Mesenchymal stem cell (in vitro differentiated cells and primary cell): Measurements from ENCODE around the gene PCNX2.

Experiments used
- DNase-seq: peaks from one replicate; pipeline ENCODE4 v3.0.0-alpha.2; 2013
- H2AFZ ChIP-seq: one replicate; pipeline ENCODE4 v1.6.1; 2013; ENCODE audit warnings: low read depth, mild to moderate bottlenecking, control low read depth, inconsistent platforms, low read length, moderate library complexity
- H2AK5ac ChIP-seq: 2 replicates; pipeline ENCODE4 v1.6.1; 2013; ENCODE audit warnings: low read length, moderate library complexity, mild to moderate bottlenecking, inconsistent platforms; ENCODE audit not compliant: severe bottlenecking
- H2BK120ac ChIP-seq: one replicate; pipeline ENCODE4 v1.6.1; 2013; ENCODE audit warnings: low read depth, mild to moderate bottlenecking, inconsistent platforms, low read length, moderate library complexity
- H2BK12ac ChIP-seq, 2 experiments: one replicate each; pipeline ENCODE4 v1.6.1; 2013; ENCODE audit warnings: inconsistent platforms in 2 of 2, low read length in 2 of 2, mild to moderate bottlenecking in 2 of 2, moderate library complexity in 2 of 2, control low read depth in 1 of 2
- H2BK15ac ChIP-seq: one replicate; pipeline ENCODE4 v1.6.1; 2013; ENCODE audit warnings: mild to moderate bottlenecking, low read depth, inconsistent platforms; ENCODE audit not compliant: poor library complexity, severe bottlenecking
- H2BK5ac ChIP-seq: 2 replicates; pipeline ENCODE4 v1.6.1; 2013; ENCODE audit warnings: low read depth, mild to moderate bottlenecking, low read length, control low read depth, inconsistent platforms; ENCODE audit not compliant: poor library complexity, severe bottlenecking
- H3K14ac ChIP-seq, 2 experiments: one replicate each; pipeline ENCODE4 v1.6.1; 2013; ENCODE audit warnings: inconsistent platforms in 2 of 2, low read length in 2 of 2, control low read depth in 1 of 2, mild to moderate bottlenecking in 1 of 2, moderate library complexity in 1 of 2
- H3K18ac ChIP-seq, 2 experiments: one replicate each; pipeline ENCODE4 v1.6.1; 2013; ENCODE audit warnings: inconsistent platforms in 2 of 2, low read length in 2 of 2, control low read depth in 1 of 2, low read depth in 1 of 2, mild to moderate bottlenecking in 1 of 2
- H3K23ac ChIP-seq, 2 experiments: one replicate each; pipeline ENCODE4 v1.6.1; 2013; ENCODE audit warnings: inconsistent platforms in 2 of 2, low read length in 2 of 2, mild to moderate bottlenecking in 2 of 2, moderate library complexity in 2 of 2, control low read depth in 1 of 2
- H3K27ac ChIP-seq: 2 replicates; pipeline ENCODE4 v1.5.1; 2013; ENCODE audit warnings: mild to moderate bottlenecking, moderate library complexity, low read length, control low read depth, inconsistent platforms; ENCODE audit not compliant: poor library complexity, severe bottlenecking
- H3K27me3 ChIP-seq, 2 experiments: 2 replicates each; pipeline versions ENCODE4 v1.6.1 to v1.7.0; 2013; ENCODE audit warnings: low read length in 2 of 2, mild to moderate bottlenecking in 2 of 2, moderate library complexity in 2 of 2, control low read depth in 1 of 2, inconsistent platforms in 1 of 2; ENCODE audit not compliant: control insufficient read depth in 1 of 2, insufficient read depth in 1 of 2
- H3K36me3 ChIP-seq, 2 experiments: 2 replicates each; pipeline versions ENCODE4 v1.6.1 to v1.7.0; 2013; ENCODE audit warnings: low read length in 2 of 2, control low read depth in 1 of 2, inconsistent platforms in 1 of 2, low read depth in 1 of 2, mild to moderate bottlenecking in 1 of 2; ENCODE audit not compliant: insufficient read depth in 2 of 2, control insufficient read depth in 1 of 2
- H3K4ac ChIP-seq, 2 experiments: one replicate each; pipeline ENCODE4 v1.6.1; 2013; ENCODE audit warnings: inconsistent platforms in 2 of 2, low read length in 2 of 2, mild to moderate bottlenecking in 2 of 2, moderate library complexity in 2 of 2, control low read depth in 1 of 2, low read depth in 1 of 2
- H3K4me1 ChIP-seq: 2 replicates; pipeline ENCODE4 v1.6.1; 2013; ENCODE audit warnings: low read depth, low read length, control low read depth; ENCODE audit not compliant: control insufficient read depth, insufficient read depth
- H3K4me2 ChIP-seq: 2 replicates; pipeline ENCODE4 v1.6.1; 2013; ENCODE audit warnings: low read length, mild to moderate bottlenecking, inconsistent platforms; ENCODE audit not compliant: poor library complexity, severe bottlenecking
- H3K4me3 ChIP-seq, 2 experiments: 2 replicates each; pipeline versions ENCODE4 v1.5.1 to v1.7.0; 2013; ENCODE audit warnings: low read length in 2 of 2, mild to moderate bottlenecking in 2 of 2, control low read depth in 1 of 2, low read depth in 1 of 2; ENCODE audit not compliant: insufficient read depth in 1 of 2
- H3K79me1 ChIP-seq: replicated peaks from 2 replicates; pipeline ENCODE4 v1.6.1; 2013; ENCODE audit warnings: mild to moderate bottlenecking, control low read depth, low read length, inconsistent platforms; ENCODE audit not compliant: poor library complexity, severe bottlenecking
- H3K9ac ChIP-seq: 2 replicates; pipeline ENCODE4 v1.7.0; 2013; ENCODE audit warnings: mild to moderate bottlenecking, low read length, moderate library complexity
- H3K9me3 ChIP-seq: 2 replicates; pipeline ENCODE4 v1.7.0; 2013; ENCODE audit warnings: mild to moderate bottlenecking, low read length; ENCODE audit not compliant: control insufficient read depth
- H4K8ac ChIP-seq: one replicate; pipeline ENCODE4 v1.6.1; 2013; ENCODE audit warnings: inconsistent platforms, mild to moderate bottlenecking, low read length, moderate library complexity
- H4K91ac ChIP-seq: one replicate; pipeline ENCODE4 v1.6.1; 2013; ENCODE audit warnings: mild to moderate bottlenecking, low read length, inconsistent platforms
- WGBS: methylation state at CpG from one replicate; pipeline ENCODE4 v1.1.7; 2013; ENCODE audit warnings: mixed read lengths; 5-methylcytosine and 5-hydroxymethylcytosine counted together

The PCNX2 gene

GRCh38 chr1:233336554-233337456 is 41.3 kb upstream of the PCNX2 start:
- Histone ChIP-seq H3K27ac (no peak overlapping the region), H4K91ac (no peak overlapping the region), H3K4ac (no peak overlapping the region), H3K27me3 (peaks cover 0 to 12% of the 10 kb centered on the region in 2 experiments), H4K8ac (no peak overlapping the region), H3K36me3 (peaks cover 0 to 3% of the 10 kb centered on the region in 2 experiments), H3K79me1 (peaks cover 34% of the 10 kb centered on the region), H2BK5ac (no peak overlapping the region), H2BK12ac (no peak overlapping the region), H2AFZ (no peak overlapping the region), H2BK120ac (no peak overlapping the region), H3K9me3 (no peaks in the 10 kb centered on the region), H3K18ac (no peak overlapping the region), H3K4me3 (no peak overlapping the region), H3K23ac (no peak overlapping the region), H3K4me2 (no peak overlapping the region), H3K4me1 (no peaks in the 10 kb centered on the region), H2AK5ac (no peak overlapping the region), H3K9ac (no peak overlapping the region), H2BK15ac (no peak overlapping the region), H3K14ac (no peak overlapping the region)
- 82% methylated on average over 5 of the region's 5 CpGs for WGBS
- DNase-seq: no peak

DNA sequence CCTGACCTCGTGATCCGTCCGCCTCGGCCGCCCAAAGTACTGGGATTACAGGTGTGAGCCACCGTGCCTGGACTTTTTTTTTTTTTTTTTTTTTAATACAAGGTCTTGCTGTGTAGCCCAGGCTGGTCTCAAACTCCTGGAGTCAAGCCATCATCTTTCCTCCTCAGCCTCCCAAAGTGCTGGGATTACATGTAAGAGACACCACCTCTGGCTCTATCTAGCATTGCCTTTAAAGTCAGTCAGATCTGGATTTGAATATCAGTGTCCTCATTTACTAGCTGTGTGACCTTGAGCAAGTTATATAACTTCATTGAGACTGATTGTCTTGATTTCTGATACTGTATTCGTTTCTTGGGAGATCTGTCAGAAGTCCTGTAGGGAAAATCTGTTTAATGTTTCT is 38.6 kb upstream of the PCNX2 start:
- Histone ChIP-seq H3K14ac (no peak overlapping the region), H4K8ac (no peak overlapping the region), H3K9me3 (no peaks in the 10 kb centered on the region), H3K9ac (no peak overlapping the region), H3K18ac (no peak overlapping the region), H2BK5ac (no peak overlapping the region), H3K36me3 (peaks cover 0 to 3% of the 10 kb centered on the region in 2 experiments), H3K27me3 (peaks cover 0 to 16% of the 10 kb centered on the region in 2 experiments), H3K4ac (no peak overlapping the region), H3K4me2 (no peak overlapping the region), H3K27ac (no peak overlapping the region), H4K91ac (no peak overlapping the region), H3K4me3 (no peak overlapping the region), H3K23ac (no peak overlapping the region), H3K79me1 (peaks cover 26% of the 10 kb centered on the region), H2BK120ac (no peak overlapping the region), H2BK15ac (no peak overlapping the region), H3K4me1 (peaks cover 4% of the 10 kb centered on the region), H2AK5ac (no peak overlapping the region), H2BK12ac (no peak overlapping the region), H2AFZ (no peak overlapping the region)
- WGBS: 90% methylated on average over 7 of the region's 7 CpGs
- no peak for DNase-seq

GRCh38 chr1:233333086-233333485 is 37.6 kb upstream of the PCNX2 start:
- Histone ChIP-seq H3K79me1 (peaks cover 25% of the 10 kb centered on the region), H2AFZ (no peak overlapping the region), H3K9me3 (no peaks in the 10 kb centered on the region), H2BK5ac (no peak overlapping the region), H2AK5ac (no peak overlapping the region), H2BK15ac (no peak overlapping the region), H2BK12ac (no peak overlapping the region), H3K4ac (no peak overlapping the region), H3K14ac (no peak overlapping the region), H4K8ac (no peak overlapping the region), H4K91ac (no peak overlapping the region), H3K4me1 (peaks cover 12% of the 10 kb centered on the region), H3K27me3 (peaks cover 0 to 15% of the 10 kb centered on the region in 2 experiments), H3K9ac (no peak overlapping the region), H3K4me3 (no peak overlapping the region), H3K4me2 (no peak overlapping the region), H3K27ac (no peak overlapping the region), H3K18ac (no peak overlapping the region), H3K36me3 (peaks cover 0 to 7% of the 10 kb centered on the region in 2 experiments), H2BK120ac (no peak overlapping the region), H3K23ac (no peak overlapping the region)
- no peak for DNase-seq
- WGBS: 90% methylated on average over 1 of the region's 1 CpG

- Histone ChIP-seq H3K27ac (no peak overlapping the region), H3K79me1 (peaks cover 22% of the 10 kb centered on the region), H4K8ac (no peak overlapping the region), H2AK5ac (no peak overlapping the region), H3K9ac (no peak overlapping the region), H3K14ac (peak overlapping the region in 1 of 2 experiments; percentile 71), H3K18ac (no peak overlapping the region), H2BK5ac (no peak overlapping the region), H3K4me2 (no peak overlapping the region), H3K27me3 (peaks cover 0 to 17% of the 10 kb centered on the region in 2 experiments), H3K4me1 (peaks cover 18% of the 10 kb centered on the region), H2BK12ac (no peak overlapping the region), H3K4me3 (no peak overlapping the region), H3K9me3 (no peaks in the 10 kb centered on the region), H2AFZ (no peak overlapping the region), H3K4ac (no peak overlapping the region), H4K91ac (no peak overlapping the region), H2BK15ac (no peak overlapping the region), H3K36me3 (peaks cover 0 to 11% of the 10 kb centered on the region in 2 experiments), H2BK120ac (no peak overlapping the region), H3K23ac (no peak overlapping the region)
- DNase-seq: no peak
- 86% methylated on average over 8 of the region's 8 CpGs for WGBS
Measured at GRCh38 chr1:233331676-233332519, 36.4 kb upstream of the PCNX2 start.
